CD4-positive, alpha-beta T cell treated with Interleukin-6 for 4 hours (primary cell): ENCODE data around the gene NPS.

ENCODE experiments used
- DNase-seq: peaks from one replicate; pipeline ENCODE4 v3.0.0-alpha.2; 2020; ENCODE audit warnings: mixed read lengths

Gene NPS

DNA sequence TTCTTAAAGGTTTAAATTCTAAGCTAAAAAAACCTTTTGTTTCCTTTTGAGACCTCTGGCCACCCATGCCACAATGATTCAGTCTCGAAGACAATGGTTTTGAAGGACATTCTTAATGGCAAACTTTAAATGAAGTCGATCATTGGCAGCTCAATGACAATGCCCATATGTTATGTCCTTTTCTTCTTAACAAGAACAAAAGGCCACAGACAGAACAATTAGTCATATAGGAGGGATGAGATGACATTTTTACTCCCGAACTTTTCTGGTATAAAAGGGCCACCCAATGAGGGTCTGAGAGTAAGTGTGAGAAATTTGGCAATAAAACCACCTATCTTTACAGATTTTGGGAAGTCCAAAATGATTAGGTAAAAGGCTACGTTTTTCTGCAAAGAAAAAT is at the start of gene NPS:
TSS of gene NPS (plus strand) at position 301 of the 400 bp plus-strand sequence. CDS start at position 361, 60 bp downstream.
- DNase-seq = no peak

- DNase-seq = no peak
Measured at GRCh38 chr10:127500127-127500526, 49.0 kb upstream of the NPS start.

- DNase-seq = no peak
Measured at GRCh38 chr10:127506094-127506493, 43.0 kb upstream of the NPS start.

- no peak for DNase-seq
Measured at GRCh38 chr10:127522298-127522697, 26.8 kb upstream of the NPS start.

- DNase-seq = no peak
Measured at GRCh38 chr10:127523476-127523875, 25.6 kb upstream of the NPS start.

DNA sequence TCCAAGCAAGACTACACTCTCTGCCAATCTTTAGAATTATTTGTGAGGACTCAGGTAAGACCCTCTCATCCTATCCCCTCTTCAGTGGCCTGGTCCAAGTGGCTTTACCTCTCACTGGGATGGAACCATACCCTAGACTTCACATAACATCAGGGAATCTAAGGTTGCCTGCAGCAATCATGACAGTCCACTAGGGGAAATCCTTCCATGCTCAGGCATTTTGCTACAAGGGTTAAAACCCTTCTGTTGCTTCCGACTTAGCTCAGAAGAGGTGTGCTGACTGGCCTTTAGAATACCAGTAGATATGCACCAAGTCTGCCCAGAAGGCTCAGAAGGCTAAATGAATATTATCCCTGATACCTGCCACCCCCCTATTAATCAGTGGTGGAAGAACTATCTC is 24.9 kb upstream of the NPS start:
- DNase-seq = no peak

GRCh38 chr10:127524908-127525665 is 24.0 kb upstream of the NPS start:
- no peak for DNase-seq

- no peak for DNase-seq
Measured at GRCh38 chr10:127525686-127526085, 23.4 kb upstream of the NPS start.

DNA sequence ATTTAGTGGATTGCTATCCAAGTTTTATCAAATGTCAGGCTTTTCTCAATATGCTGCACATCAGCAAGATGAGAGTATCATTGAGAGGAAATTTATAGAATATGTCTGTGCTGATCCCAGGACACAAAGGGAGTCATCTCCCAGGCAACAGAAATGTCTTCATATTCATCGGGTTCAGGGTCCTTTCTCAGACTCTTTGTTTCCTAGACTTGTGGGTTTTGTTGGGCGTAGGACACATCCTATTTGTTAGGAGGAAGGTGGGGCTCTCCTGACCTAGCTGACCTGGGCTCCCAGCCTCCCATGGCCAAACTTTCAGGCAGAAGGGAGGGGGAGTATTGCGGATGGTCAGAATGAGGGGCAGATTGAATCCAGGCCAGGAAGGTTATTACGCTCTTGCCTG is 22.9 kb upstream of the NPS start:
- no peak for DNase-seq

- no peak for DNase-seq
Measured at GRCh38 chr10:127527320-127527719, 21.8 kb upstream of the NPS start.

DNA sequence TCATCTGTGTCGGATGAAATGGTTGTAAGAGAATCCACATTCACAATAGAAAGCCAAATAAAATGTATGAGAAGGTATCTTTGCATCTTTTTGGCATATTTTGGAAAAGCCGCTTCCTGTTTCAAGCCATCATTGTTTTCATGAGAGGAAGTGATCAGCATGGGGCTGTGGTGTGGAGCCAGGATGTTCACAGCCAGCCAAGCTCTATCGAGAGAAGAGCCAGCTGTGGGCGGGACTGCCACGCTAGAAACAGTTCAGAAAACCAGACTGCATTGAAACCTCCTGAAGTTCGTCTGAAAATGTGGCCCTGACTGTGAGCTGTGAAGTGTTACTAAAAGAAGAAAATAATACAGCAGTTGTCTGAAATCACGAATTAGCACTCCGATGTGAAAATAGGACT is 21.2 kb upstream of the NPS start:
- DNase-seq = no peak

DNA sequence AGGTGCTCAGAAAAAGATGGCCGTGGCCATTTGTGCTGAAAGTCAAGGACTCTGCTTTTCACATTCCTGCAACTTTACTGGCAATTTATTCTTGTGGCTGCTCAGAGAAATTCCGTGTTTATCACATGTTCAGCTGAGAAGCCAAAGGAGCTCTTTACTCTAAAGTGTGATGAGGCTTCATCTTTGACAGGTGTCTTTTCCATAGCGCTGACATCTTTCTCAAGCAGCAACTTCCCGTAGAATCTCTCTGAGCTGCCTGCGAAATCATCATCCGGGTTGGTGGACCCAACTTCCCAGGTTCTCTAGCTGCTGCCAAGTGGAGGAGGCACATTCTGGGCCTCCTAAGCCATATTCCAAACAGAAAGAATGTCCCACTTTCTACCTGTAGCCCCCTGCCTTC is 16.9 kb upstream of the NPS start:
- DNase-seq = no peak

DNA sequence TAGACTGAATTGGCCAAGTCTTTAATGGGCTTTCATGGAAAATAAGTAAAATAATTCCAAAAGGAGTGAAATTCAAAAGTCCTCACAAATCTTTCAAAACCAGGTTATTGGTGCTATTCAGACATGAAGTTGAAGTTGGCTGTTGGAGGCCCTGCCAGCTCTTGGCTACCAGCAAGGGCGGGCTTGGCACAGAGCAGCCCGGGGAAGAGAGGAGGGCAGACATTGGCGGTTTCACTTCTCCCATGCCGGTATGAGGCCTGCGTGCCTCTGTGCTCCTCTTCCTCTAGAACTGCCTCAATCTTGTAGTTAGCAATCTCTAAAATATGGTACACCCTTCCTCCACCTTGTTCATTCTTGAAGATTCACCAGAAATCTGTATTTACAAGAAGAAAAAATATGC is 16.4 kb upstream of the NPS start:
- DNase-seq = no peak

- no peak for DNase-seq
Measured at GRCh38 chr10:127534074-127534473, 15.0 kb upstream of the NPS start.

GRCh38 chr10:127534496-127534895 is 14.6 kb upstream of the NPS start:
- DNase-seq = no peak

- no peak for DNase-seq
Measured at GRCh38 chr10:127535802-127536515, 13.2 kb upstream of the NPS start.

DNA sequence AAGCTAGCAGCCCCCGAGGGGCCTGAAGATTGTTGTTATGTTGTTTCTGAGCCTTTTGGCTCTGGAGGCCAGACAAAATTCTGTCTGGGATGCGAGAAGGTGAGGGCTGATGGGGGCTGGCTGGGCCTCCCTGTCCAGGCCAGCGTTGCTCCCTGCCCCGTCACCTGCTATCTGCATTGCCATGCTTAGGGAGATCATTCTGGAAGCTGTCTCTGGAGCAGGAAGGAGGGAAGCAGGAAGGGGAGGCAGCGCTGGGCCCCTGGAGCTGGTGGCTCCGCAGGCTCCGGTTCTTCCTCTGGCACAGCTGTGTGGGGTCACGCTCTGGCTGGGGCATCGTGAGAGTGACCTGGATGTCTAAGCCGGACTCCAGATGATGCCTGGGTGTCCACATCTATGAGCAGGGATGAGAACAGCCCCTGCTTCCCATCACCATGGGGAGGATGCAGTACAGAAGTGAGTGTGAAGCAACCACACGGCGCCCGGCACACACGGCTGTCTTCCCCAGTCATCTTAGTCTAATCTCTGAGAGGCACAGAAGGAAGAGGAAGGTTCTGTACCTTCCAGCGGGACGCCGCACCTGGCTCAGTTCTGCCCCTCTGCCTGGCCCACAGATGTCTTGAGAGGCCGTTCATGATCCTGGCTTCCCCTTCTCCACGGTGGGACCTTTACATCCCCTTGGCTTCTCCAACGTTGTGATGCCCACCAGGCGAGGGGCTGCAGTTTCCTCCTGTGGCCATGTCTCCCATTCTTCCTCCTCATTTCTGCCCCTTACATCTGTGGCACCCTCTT is 11.9 kb upstream of the NPS start:
- DNase-seq = no peak

DNA sequence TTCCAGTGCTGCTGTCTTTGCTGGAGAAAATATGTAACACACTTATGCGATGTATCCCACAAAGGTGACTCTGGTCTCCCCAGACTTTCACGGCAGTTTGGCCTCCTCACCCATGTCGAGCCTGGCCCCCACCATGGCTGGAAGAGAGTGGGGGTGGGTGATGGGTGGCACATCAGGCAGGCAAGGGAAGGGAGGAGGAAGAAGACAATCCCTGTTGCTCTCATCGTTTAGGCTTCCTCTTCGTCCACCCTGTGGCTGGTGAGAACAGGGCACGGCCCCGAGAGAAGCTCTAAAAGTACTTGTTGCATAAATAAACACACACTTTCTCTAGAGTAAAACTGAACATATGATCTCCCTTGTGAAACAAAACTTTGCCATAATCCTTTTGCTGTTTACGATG is 11.2 kb upstream of the NPS start:
- DNase-seq = no peak

DNA sequence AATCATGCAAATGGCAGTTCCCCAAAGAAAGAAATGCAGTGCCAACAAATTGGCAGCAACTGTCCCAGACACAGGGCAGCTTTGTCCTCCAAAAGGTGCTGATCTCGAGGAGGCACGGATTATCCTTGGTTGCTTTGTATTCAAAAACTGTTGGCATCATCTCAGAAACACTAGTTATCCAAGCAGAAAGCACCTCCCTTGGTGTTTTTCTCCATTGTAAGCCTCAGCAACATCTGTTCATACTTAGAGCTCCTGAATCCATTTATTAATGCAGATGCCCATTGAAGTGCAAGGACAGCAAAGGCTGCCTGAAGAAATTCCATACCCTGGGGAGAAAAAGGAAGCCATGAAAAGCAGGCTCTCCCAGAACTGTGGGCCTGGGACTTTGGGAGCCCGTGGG is 1.1 kb upstream of the NPS start:
- DNase-seq = no peak

DNA sequence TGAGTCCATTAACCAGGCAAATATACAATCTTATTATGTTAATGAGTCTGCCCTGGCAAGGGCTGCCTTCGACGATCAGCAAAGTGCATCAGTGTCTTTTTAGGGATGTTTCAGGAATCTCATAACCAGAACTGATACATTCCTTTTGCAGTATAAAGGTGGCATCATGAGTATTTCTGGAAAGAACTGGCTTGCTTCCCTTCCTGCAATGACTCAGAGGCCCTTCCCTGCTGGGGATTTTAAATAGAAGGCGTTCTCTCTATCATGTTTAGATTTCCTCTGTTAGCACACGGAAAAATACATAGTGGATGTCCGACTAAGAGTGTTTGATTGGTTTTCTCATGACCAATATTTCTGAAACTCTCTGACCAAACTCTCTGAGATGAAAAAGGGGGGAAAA is 1.8 kb downstream of the NPS start:
- DNase-seq = no peak

DNA sequence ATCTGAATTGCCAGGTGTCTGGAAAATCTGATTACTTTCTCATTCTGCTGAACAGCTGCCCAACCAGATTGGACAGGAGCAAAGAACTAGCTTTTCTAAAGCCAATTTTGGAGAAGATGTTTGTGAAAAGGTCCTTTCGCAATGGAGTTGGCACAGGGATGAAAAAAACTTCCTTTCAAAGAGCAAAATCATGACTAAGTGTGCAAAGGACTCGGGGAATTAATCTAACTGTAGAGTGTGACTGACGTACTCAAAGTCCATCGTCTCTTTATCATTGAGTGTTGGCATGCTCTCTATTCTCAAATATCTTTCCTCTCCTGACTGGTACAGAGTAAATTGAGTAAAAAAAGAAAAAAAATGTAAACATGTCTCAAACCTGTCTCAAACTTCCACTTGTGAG is 3.3 kb downstream of the NPS start:
- no peak for DNase-seq

GRCh38 chr10:127553417-127553816 is 4.3 kb downstream of the NPS start:
- DNase-seq = no peak

DNA sequence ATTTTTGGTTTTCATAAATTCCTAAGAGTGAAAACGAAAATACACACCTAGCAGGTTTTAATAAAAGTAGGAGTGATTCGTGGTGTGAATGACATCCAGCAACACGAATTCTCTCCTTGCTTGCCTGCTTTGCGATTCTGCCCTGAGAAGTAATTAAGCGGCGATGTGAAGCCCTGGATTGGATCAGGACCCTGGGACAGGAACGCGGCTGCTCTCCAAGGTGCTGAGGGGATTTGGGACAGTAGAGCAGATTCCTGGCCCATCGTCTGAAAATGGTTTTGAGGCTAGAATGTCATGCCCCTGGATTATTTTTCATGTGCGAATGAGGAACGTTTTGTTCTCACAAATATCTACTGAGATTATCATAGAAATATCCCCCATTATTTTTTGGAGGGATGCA is 7.8 kb downstream of the NPS start:
- no peak for DNase-seq

- no peak for DNase-seq
Measured at GRCh38 chr10:127561647-127562046, 12.5 kb downstream of the NPS start.
